CD4-positive, alpha-beta memory T cell (primary cell): ENCODE results near the gene ALOX15. TPM values are rescaled to one million over a fixed set of nuclear protein-coding genes. Genes with fewer than 3 reads are reported as not detected.
"Not testable (repeated sequence)": the region's sequence is repeated elsewhere in the genome, so short reads cannot be mapped to it uniquely, and the experiment has no call there.

Source experiments
- CTCF ChIA-PET: fragments of 350-600 bp; sonication (Branson Sonifier 250); formaldehyde crosslinking; loops from one replicate; lab custom pipeline; 2021; ENCODE audit warnings: inconsistent platforms; ENCODE audit not compliant: partially characterized antibody; lab: Charles Lee
- POLR2A ChIA-PET: fragments of 350-600 bp; sonication (Branson Sonifier 250); formaldehyde crosslinking; loops from one replicate; lab custom pipeline; 2021; ENCODE audit not compliant: partially characterized antibody; lab: Charles Lee
- DNase-seq, 5 donors: peaks; one replicate each; pipeline versions ENCODE4 v3.0.0 to v3.0.0-alpha.2; 2020 to 2022; ENCODE audit warnings: mixed read lengths in 1 of 5
- H3K27ac ChIP-seq: one replicate; pipeline ENCODE4 v1.7.0; 2013; ENCODE audit warnings: low read depth, low read length
- H3K27me3 ChIP-seq: 2 replicates; pipeline ENCODE4 v1.7.0; 2013; ENCODE audit warnings: mild to moderate bottlenecking, low read length, moderate library complexity; ENCODE audit not compliant: insufficient read depth
- H3K36me3 ChIP-seq: 2 replicates; pipeline ENCODE4 v1.7.0; 2013; ENCODE audit warnings: mild to moderate bottlenecking, low read length, moderate library complexity; ENCODE audit not compliant: insufficient read depth
- H3K4me1 ChIP-seq: 2 replicates; pipeline ENCODE4 v1.7.0; 2013; ENCODE audit warnings: mild to moderate bottlenecking, low read length, moderate library complexity; ENCODE audit not compliant: insufficient read depth
- H3K4me3 ChIP-seq, 2 donors: one replicate each; pipeline ENCODE4 v1.7.0; 2013; ENCODE audit warnings: low read length in 2 of 2, mild to moderate bottlenecking in 1 of 2
- H3K9me3 ChIP-seq, 2 donors: one replicate each; pipeline ENCODE4 v1.7.0; 2013; ENCODE audit warnings: low read length in 2 of 2, control low read depth in 1 of 2; ENCODE audit not compliant: control insufficient read depth in 1 of 2
- H3K27ac Mint-ChIP-seq, 7 donors: one replicate each; pipeline ENCODE4 v1.8.0; 2020 to 2021; ENCODE audit warnings: mixed read lengths in 7 of 7, mild to moderate bottlenecking in 6 of 7, inconsistent platforms in 3 of 7, moderate library complexity in 3 of 7
- H3K27me3 Mint-ChIP-seq, 2 donors: one replicate each; pipeline ENCODE4 v1.8.0; 2020 to 2021; ENCODE audit warnings: mixed read lengths in 2 of 2
- H3K36me3 Mint-ChIP-seq, 2 donors: one replicate each; pipeline ENCODE4 v1.8.0; 2020 to 2021; ENCODE audit warnings: mixed read lengths in 2 of 2, inconsistent platforms in 1 of 2, mild to moderate bottlenecking in 1 of 2
- H3K4me1 Mint-ChIP-seq, 4 donors: one replicate each; pipeline ENCODE4 v1.8.0; 2020 to 2021; ENCODE audit warnings: mixed read lengths in 4 of 4, mild to moderate bottlenecking in 1 of 4
- H3K4me3 Mint-ChIP-seq, 8 donors: one replicate each; pipeline ENCODE4 v1.8.0; 2020 to 2021; ENCODE audit warnings: mixed read lengths in 8 of 8, mild to moderate bottlenecking in 7 of 8, moderate library complexity in 6 of 8, inconsistent platforms in 3 of 8
- H3K9me3 Mint-ChIP-seq, 8 donors: one replicate each; pipeline ENCODE4 v1.8.0; 2020 to 2021; ENCODE audit warnings: mixed read lengths in 8 of 8, mild to moderate bottlenecking in 5 of 8, inconsistent platforms in 3 of 8, moderate library complexity in 1 of 8
- intact Hi-C: fragments of 100-400 bp; cut with micrococcal nuclease; formaldehyde crosslinking; loops from one replicate; pipeline ENCODE4 v1.15.1; 2023
- polyA plus RNA-seq, 2 donors: library from polyadenylated mRNA; unstranded; fragments of 300-500 nt; fragmentation: Illumina TruSeq; gene quantifications; one replicate each; pipeline ENCODE4 v1.2.3, GENCODE V29; 2021
- total RNA-seq, 2 experiments: library from RNA; stranded (reverse); gene quantifications; one replicate each; pipeline ENCODE4 v1.2.3, GENCODE V29; 2021

Gene ALOX15
- total and polyA plus RNA-seq, 4 experiments from 2014 or later, result 0.49 TPM; not detected in 3

GRCh38 chr17:4594931-4595684 lies 46.4 kb downstream of the ALOX15 start:
- ChIA-PET POLR2A (interaction anchor here (0.7 kb wide), 1 partner anchor 251 kb away, joined by 3 read pairs; no protein-coding TSS in a partner anchor), CTCF (interaction anchor here (0.6 to 1.1 kb wide), 2 partner anchors 29 to 30 kb away, joined by 3 read pairs; no protein-coding TSS in a partner anchor)
- H3K36me3 ChIP-seq, result no peaks in the 10 kb centered on the region
- no peak overlapping the region for H3K27ac ChIP-seq
- no peaks in the 10 kb centered on the region for H3K4me1 ChIP-seq
- no peak overlapping the region for H3K4me3 ChIP-seq
- intact Hi-C loops, result no loop called here
- no peaks in the 10 kb centered on the region for H3K9me3 ChIP-seq
- DNase-seq, result peak in 3 of 5 donors; percentile 9 to 12 (median 10)
- no peaks in the 10 kb centered on the region for H3K27me3 ChIP-seq
- H3K4me1 Mint-ChIP-seq, result peaks cover 0 to 5% (median 3%) of the 10 kb centered on the region in 4 donors
- H3K36me3 Mint-ChIP-seq, result no peaks in the 10 kb centered on the region
- H3K27me3 Mint-ChIP-seq, result peaks cover 11 to 23% of the 10 kb centered on the region in 2 donors
- no peaks in the 10 kb centered on the region for H3K9me3 Mint-ChIP-seq
- H3K4me3 Mint-ChIP-seq, result peak overlapping the region in 3 of 8 donors; percentile 33 to 59 (median 44)
- H3K27ac Mint-ChIP-seq, result no peak overlapping the region

GRCh38 chr17:4594406-4594805 lies 47.1 kb downstream of the ALOX15 start:
- H3K27ac Mint-ChIP-seq, result no peak overlapping the region
- Histone ChIP-seq H3K27me3 (no peaks in the 10 kb centered on the region), H3K36me3 (no peaks in the 10 kb centered on the region), H3K9me3 (no peaks in the 10 kb centered on the region), H3K4me1 (no peaks in the 10 kb centered on the region), H3K27ac (no peak overlapping the region), H3K4me3 (no peak overlapping the region)
- no peak overlapping the region for H3K4me3 Mint-ChIP-seq
- no peaks in the 10 kb centered on the region for H3K36me3 Mint-ChIP-seq
- intact Hi-C loops, result no loop called here
- ChIA-PET POLR2A (interaction anchor here (0.7 kb wide), 1 partner anchor 251 kb away, joined by 3 read pairs; no protein-coding TSS in a partner anchor), CTCF (interaction anchor here (1.1 kb wide), 1 partner anchor 31 kb away, joined by 3 read pairs; no protein-coding TSS in a partner anchor)
- peaks cover 0 to 5% (median 3%) of the 10 kb centered on the region in 4 donors for H3K4me1 Mint-ChIP-seq
- no peaks in the 10 kb centered on the region for H3K9me3 Mint-ChIP-seq
- no peak for DNase-seq
- peaks cover 11 to 23% of the 10 kb centered on the region in 2 donors for H3K27me3 Mint-ChIP-seq

- Histone ChIP-seq H3K4me1 (no peaks in the 10 kb centered on the region), H3K36me3 (no peaks in the 10 kb centered on the region), H3K27me3 (no peaks in the 10 kb centered on the region), H3K27ac (no peak overlapping the region), H3K9me3 (no peaks in the 10 kb centered on the region), H3K4me3 (no peak overlapping the region)
- DNase-seq, result no peak
- Mint-ChIP-seq H3K4me1 (peaks cover 0 to 5% (median 3%) of the 10 kb centered on the region in 4 donors), H3K4me3 (no peak overlapping the region), H3K9me3 (no peaks in the 10 kb centered on the region), H3K27ac (no peak overlapping the region), H3K36me3 (no peaks in the 10 kb centered on the region), H3K27me3 (peaks cover 14 to 26% of the 10 kb centered on the region in 2 donors)
- intact Hi-C loops, result no loop called here
- ChIA-PET POLR2A (no interaction called here), CTCF (no interaction called here)
Observed at GRCh38 chr17:4593021-4593421, 48.5 kb downstream of the ALOX15 start.

- no peaks in the 10 kb centered on the region for H3K27me3 ChIP-seq
- H3K27ac Mint-ChIP-seq, result peak overlapping the region in 2 of 7 donors; percentile 10 to 65
- H3K9me3 ChIP-seq, result no peaks in the 10 kb centered on the region
- H3K9me3 Mint-ChIP-seq, result no peaks in the 10 kb centered on the region
- no peaks in the 10 kb centered on the region for H3K4me1 ChIP-seq
- POLR2A ChIA-PET, result no interaction called here
- H3K4me3 ChIP-seq, result no peak overlapping the region
- no peaks in the 10 kb centered on the region for H3K36me3 Mint-ChIP-seq
- no peak overlapping the region for H3K27ac ChIP-seq
- H3K4me1 Mint-ChIP-seq, result peaks cover 0 to 5% (median 3%) of the 10 kb centered on the region in 4 donors
- intact Hi-C loops, result no loop called here
- H3K4me3 Mint-ChIP-seq, result no peak overlapping the region
- CTCF ChIA-PET, result no interaction called here
- peaks cover 10 to 22% of the 10 kb centered on the region in 2 donors for H3K27me3 Mint-ChIP-seq
- no peak for DNase-seq
- H3K36me3 ChIP-seq, result no peaks in the 10 kb centered on the region
Observed at GRCh38 chr17:4592240-4593005, 49.1 kb downstream of the ALOX15 start.

GRCh38 chr17:4591529-4591928 lies 49.9 kb downstream of the ALOX15 start:
- intact Hi-C loops, result no loop called here
- H3K27me3 ChIP-seq, result no peaks in the 10 kb centered on the region
- no peak overlapping the region for H3K27ac ChIP-seq
- no peaks in the 10 kb centered on the region for H3K9me3 Mint-ChIP-seq
- no peaks in the 10 kb centered on the region for H3K4me1 ChIP-seq
- H3K27me3 Mint-ChIP-seq, result peaks cover 14 to 22% of the 10 kb centered on the region in 2 donors
- POLR2A ChIA-PET, result no interaction called here
- no peak overlapping the region for H3K4me3 ChIP-seq
- no peaks in the 10 kb centered on the region for H3K9me3 ChIP-seq
- no peak for DNase-seq
- peaks cover 0 to 5% (median 3%) of the 10 kb centered on the region in 4 donors for H3K4me1 Mint-ChIP-seq
- no peaks in the 10 kb centered on the region for H3K36me3 Mint-ChIP-seq
- CTCF ChIA-PET, result no interaction called here
- no peak overlapping the region for H3K27ac Mint-ChIP-seq
- no peaks in the 10 kb centered on the region for H3K36me3 ChIP-seq
- no peak overlapping the region for H3K4me3 Mint-ChIP-seq

- Histone ChIP-seq H3K4me1 (no peaks in the 10 kb centered on the region), H3K36me3 (no peaks in the 10 kb centered on the region), H3K4me3 (no peak overlapping the region), H3K27ac (no peak overlapping the region), H3K27me3 (no peaks in the 10 kb centered on the region), H3K9me3 (no peaks in the 10 kb centered on the region)
- Mint-ChIP-seq H3K27ac (no peak overlapping the region), H3K9me3 (no peaks in the 10 kb centered on the region), H3K27me3 (peaks cover 15 to 27% of the 10 kb centered on the region in 2 donors), H3K4me3 (no peak overlapping the region), H3K4me1 (peaks cover 0 to 5% (median 3%) of the 10 kb centered on the region in 4 donors), H3K36me3 (no peaks in the 10 kb centered on the region)
- ChIA-PET POLR2A (no interaction called here), CTCF (no interaction called here)
- no peak for DNase-seq
- intact Hi-C loops, result no loop called here
Observed at GRCh38 chr17:4590981-4591453, 50.5 kb downstream of the ALOX15 start.

GRCh38 chr17:4590042-4590441 lies 51.4 kb downstream of the ALOX15 start:
- POLR2A ChIA-PET, H3K27me3 ChIP-seq, CTCF ChIA-PET, intact Hi-C loops, H3K4me3 Mint-ChIP-seq, H3K36me3 Mint-ChIP-seq, H3K4me3 ChIP-seq, H3K4me1 Mint-ChIP-seq, H3K9me3 ChIP-seq, H3K9me3 Mint-ChIP-seq, H3K27ac ChIP-seq, DNase-seq, H3K36me3 ChIP-seq, H3K4me1 ChIP-seq: not testable (repeated sequence)
- H3K27me3 Mint-ChIP-seq, result peaks cover 19 to 32% of the 10 kb centered on the region in 2 donors
- H3K27ac Mint-ChIP-seq, result peak overlapping the region in 1 of 7 donors; percentile 66
